GM18517 (cell line): ENCODE data around the gene CX3CL1.
"Not testable (repeated sequence)": the region's sequence is repeated elsewhere in the genome, so short reads cannot be mapped to it uniquely, and the experiment has no call there.

Source experiments
- ATAC-seq: cut with Tn5 transposase; IDR thresholded peaks from one replicate; pipeline ENCODE4 v1.9.1; 2021; ENCODE audit warnings: mild to moderate bottlenecking, moderate library complexity; ENCODE audit not compliant: unreplicated experiment

Gene CX3CL1

DNA sequence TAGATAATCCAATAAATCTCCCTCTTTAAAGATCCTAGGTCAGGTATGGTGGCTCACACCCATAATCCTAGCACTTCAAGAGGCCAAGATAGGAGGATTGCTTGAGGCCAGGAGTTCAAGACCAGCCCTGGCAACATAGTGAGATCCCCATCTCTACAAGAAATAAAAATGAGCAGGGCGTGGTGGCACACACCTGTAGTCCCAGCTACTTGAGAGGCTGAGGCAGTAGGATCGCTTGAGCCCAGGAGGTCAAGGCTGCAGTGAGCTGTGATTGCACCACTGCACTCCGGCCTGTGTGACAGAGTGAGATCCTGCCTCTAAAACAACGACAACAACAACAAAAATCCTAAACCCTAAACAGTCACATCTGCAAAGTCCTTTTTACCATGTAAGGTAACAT lies 15.7 kb upstream of the CX3CL1 start:
- no peak for ATAC-seq

- no peak for ATAC-seq
Measured at GRCh38 chr16:57357330-57358085, 14.8 kb upstream of the CX3CL1 start.

DNA sequence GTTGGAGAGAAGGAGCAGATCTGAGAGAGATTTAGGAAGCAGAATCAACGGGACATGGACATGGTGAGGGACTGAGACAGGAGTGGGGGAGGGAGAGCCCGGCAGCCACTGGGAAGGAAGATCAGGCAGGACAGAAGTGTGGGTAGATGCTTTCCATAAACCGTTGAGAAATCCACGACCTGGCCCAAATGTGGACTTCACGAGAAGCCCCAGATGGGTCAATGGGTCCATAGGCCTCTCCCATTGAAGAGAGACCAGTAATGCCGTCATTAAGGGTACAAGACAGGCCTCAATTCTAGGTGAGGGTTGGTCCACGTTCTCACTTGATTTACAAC lies 14.2 kb upstream of the CX3CL1 start:
- no peak for ATAC-seq

DNA sequence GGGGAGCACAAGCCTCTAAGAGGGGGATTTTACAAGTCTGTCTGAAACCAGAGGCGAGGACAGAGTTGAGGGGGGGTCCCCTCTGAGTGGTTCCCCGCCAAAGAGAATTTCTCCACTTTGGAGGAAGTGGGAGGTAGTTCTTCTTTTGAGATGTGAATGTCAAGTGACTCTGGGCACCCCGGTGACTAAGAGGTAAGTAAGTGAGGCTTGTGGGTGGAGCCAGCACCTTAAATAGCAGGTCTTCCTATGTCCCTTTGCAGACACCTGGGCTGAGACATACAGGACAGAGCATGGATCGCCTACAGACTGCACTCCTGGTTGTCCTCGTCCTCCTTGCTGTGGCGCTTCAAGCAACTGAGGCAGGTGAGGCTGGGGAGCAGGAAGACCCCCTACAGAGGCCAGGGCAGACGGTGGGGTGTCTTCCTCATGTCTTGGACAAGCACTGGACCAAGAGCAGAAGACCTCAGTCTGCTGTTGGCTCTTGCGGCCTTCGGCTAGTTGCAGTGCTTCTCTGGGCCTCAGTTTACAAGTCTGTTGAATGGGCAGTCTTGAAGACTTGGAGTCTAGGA lies 13.7 kb upstream of the CX3CL1 start, which contains the start of gene CCL22:
Gene CCL22, plus strand, starts transcription at position 257 of the 569 bp plus-strand sequence. Its CDS starts 34 bp downstream, at position 291.
- peak; percentile 60 for ATAC-seq

- no peak for ATAC-seq
Measured at GRCh38 chr16:57360321-57360935, 11.9 kb upstream of the CX3CL1 start.

GRCh38 chr16:57361404-57361803 lies 10.9 kb upstream of the CX3CL1 start:
- no peak for ATAC-seq

- no peak for ATAC-seq
Measured at GRCh38 chr16:57364143-57364542, 8.1 kb upstream of the CX3CL1 start.

GRCh38 chr16:57366544-57367040 lies 5.7 kb upstream of the CX3CL1 start:
- no peak for ATAC-seq

GRCh38 chr16:57367116-57367752 lies 5.1 kb upstream of the CX3CL1 start:
- ATAC-seq = no peak

- ATAC-seq = no peak
Measured at GRCh38 chr16:57371494-57372371, 557 bp upstream of the CX3CL1 start.

- no peak for ATAC-seq
Measured at GRCh38 chr16:57373117-57373947, 1.0 kb downstream of the CX3CL1 start.

GRCh38 chr16:57374067-57374534 lies 1.8 kb downstream of the CX3CL1 start:
- ATAC-seq = no peak

GRCh38 chr16:57374925-57375465 lies 2.7 kb downstream of the CX3CL1 start:
- ATAC-seq = not testable (repeated sequence)

- no peak for ATAC-seq
Measured at GRCh38 chr16:57376313-57376818, 4.1 kb downstream of the CX3CL1 start.

DNA sequence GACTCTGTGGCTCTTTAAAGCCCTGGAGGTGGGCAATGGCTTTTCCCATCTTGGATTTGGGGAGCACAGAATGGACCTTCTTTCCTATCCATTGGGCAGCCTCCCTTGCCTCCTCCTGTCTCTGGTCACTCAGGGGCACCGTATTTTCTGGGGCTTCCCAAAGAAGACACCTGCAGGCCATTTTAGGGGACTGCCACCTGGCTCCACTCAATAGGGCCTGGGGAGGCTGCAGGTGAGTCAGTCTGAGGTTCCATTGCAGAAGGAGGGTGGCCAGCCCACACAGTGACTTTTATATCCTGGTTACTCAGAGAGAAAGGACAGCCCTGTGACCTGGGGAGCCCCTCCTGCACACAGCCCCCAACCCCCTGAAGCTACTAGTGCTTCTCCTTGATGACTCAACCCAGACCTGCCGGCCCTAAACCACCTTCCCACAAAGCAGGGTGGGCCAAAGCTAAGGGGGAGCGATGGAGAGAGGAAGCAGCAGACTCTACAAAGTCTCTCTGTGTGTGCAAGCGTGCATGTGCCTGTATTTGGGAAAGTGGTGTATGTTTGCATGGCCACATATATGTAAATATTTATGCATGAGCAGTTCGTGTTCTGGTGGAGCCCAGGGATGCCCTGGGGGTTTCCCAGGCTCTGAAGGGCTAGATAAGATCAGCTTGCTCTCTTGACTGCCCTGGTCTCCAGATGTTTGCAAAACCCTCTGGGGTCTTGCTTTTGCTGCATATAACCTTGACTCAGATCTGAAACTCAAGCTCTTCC lies 5.0 kb downstream of the CX3CL1 start:
- peak; percentile 79 for ATAC-seq

DNA sequence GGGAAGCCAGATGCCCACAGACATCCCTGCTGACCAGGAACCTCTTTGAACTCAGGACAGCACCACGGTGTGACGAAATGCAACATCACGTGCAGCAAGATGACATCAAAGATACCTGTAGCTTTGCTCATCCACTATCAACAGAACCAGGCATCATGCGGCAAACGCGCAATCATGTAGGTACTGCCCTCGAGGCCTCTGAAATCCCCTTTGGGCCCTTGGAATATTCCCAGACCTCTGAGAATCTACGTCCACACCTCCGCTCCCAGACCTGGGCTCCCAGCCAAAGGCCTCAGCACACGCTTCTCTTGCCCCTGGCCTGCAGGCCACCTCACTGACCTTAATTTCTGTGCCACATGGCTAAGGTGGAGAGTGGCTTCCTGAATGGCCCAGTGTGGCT lies 7.3 kb downstream of the CX3CL1 start:
- ATAC-seq = no peak

GRCh38 chr16:57380671-57381462 lies 8.6 kb downstream of the CX3CL1 start:
- no peak for ATAC-seq
